GM18511 (cell line): ENCODE results near the gene BNIP2.
A peak's percentile ranks its signal among the peaks of the same experiment; 100 is the strongest.
"Not testable (repeated sequence)": the region's sequence is repeated elsewhere in the genome, so short reads cannot be mapped to it uniquely, and the experiment has no call there.

ENCODE experiments used
- ATAC-seq: cut with Tn5 transposase; IDR thresholded peaks from one replicate; pipeline ENCODE4 v1.9.1; 2021; ENCODE audit warnings: mild to moderate bottlenecking, moderate library complexity; ENCODE audit not compliant: unreplicated experiment

Gene BNIP2

GRCh38 chr15:59688782-59689625 lies at the start of gene BNIP2:
TSS of gene BNIP2 (minus strand) at chr15:59689320. CDS start at chr15:59682457, 6,863 bp downstream.
- ATAC-seq, result peak; percentile 85

GRCh38 chr15:59738676-59739075 lies 49.6 kb upstream of the BNIP2 start:
- ATAC-seq, result no peak

- no peak for ATAC-seq
Observed at GRCh38 chr15:59736181-59736580, 47.1 kb upstream of the BNIP2 start.

- ATAC-seq, result no peak
Observed at GRCh38 chr15:59725151-59725486, 36.0 kb upstream of the BNIP2 start.

GRCh38 chr15:59723687-59724346 lies 34.7 kb upstream of the BNIP2 start:
- ATAC-seq, result no peak

GRCh38 chr15:59722476-59722875 lies 33.4 kb upstream of the BNIP2 start:
- ATAC-seq, result no peak

- no peak for ATAC-seq
Observed at GRCh38 chr15:59722037-59722436, 32.9 kb upstream of the BNIP2 start.

- ATAC-seq, result no peak
Observed at GRCh38 chr15:59721411-59721810, 32.3 kb upstream of the BNIP2 start.

- no peak for ATAC-seq
Observed at GRCh38 chr15:59713177-59713576, 24.1 kb upstream of the BNIP2 start.

- no peak for ATAC-seq
Observed at GRCh38 chr15:59711451-59712243, 22.5 kb upstream of the BNIP2 start.

GRCh38 chr15:59707619-59708018 lies 18.5 kb upstream of the BNIP2 start:
- ATAC-seq, result no peak

- no peak for ATAC-seq
Observed at GRCh38 chr15:59703979-59704796, 15.1 kb upstream of the BNIP2 start.

GRCh38 chr15:59702351-59702750 lies 13.2 kb upstream of the BNIP2 start:
- no peak for ATAC-seq

- ATAC-seq, result no peak
Observed at GRCh38 chr15:59701880-59702279, 12.8 kb upstream of the BNIP2 start.

- ATAC-seq, result no peak
Observed at GRCh38 chr15:59699810-59700431, 10.8 kb upstream of the BNIP2 start.

- ATAC-seq, result not testable (repeated sequence)
Observed at GRCh38 chr15:59698065-59698464, 8.9 kb upstream of the BNIP2 start.

GRCh38 chr15:59696332-59696731 lies 7.2 kb upstream of the BNIP2 start:
- no peak for ATAC-seq

GRCh38 chr15:59694779-59695178 lies 5.7 kb upstream of the BNIP2 start:
- ATAC-seq, result no peak

GRCh38 chr15:59691194-59691805 lies 2.2 kb upstream of the BNIP2 start:
- no peak for ATAC-seq
